Type B pancreatic cell (in vitro differentiated cells): ENCODE results near the gene RARB. TPM values are rescaled to one million over a fixed set of nuclear protein-coding genes. Genes with fewer than 3 reads are reported as not detected.

Experiments
- DNase-seq: peaks from one replicate; pipeline ENCODE4 v3.0.0; 2021; ENCODE audit warnings: mixed read lengths; ENCODE audit not compliant: unreplicated experiment; ENCODE audit errors: extremely low spot score
- H3K27ac Mint-ChIP-seq: 2 replicates; pipeline ENCODE4 v1.8.0; 2021; ENCODE audit warnings: mild to moderate bottlenecking, mixed read lengths
- H3K27me3 Mint-ChIP-seq: 2 replicates; pipeline ENCODE4 v1.8.0; 2021; ENCODE audit warnings: mixed read lengths
- H3K36me3 Mint-ChIP-seq: 2 replicates; pipeline ENCODE4 v1.8.0; 2021; ENCODE audit warnings: mixed read lengths
- H3K4me1 Mint-ChIP-seq: one replicate; pipeline ENCODE4 v1.8.0; 2021; ENCODE audit warnings: mixed read lengths; ENCODE audit not compliant: unreplicated experiment
- H3K4me3 Mint-ChIP-seq: 2 replicates; pipeline ENCODE4 v1.8.0; 2021; ENCODE audit warnings: mild to moderate bottlenecking, mixed read lengths
- H3K9me3 Mint-ChIP-seq: 2 replicates; pipeline ENCODE4 v1.8.0; 2021; ENCODE audit warnings: mixed read lengths
- long read RNA-seq: library from polyadenylated mRNA; unstranded; transcript quantifications from one replicate; pipeline ENCODE4 v2.0.0, GENCODE V29; 2020
- total RNA-seq: library from RNA; stranded (reverse); gene quantifications from 2 replicates; pipeline ENCODE4 v1.2.1, GENCODE V29; 2021; ENCODE audit warnings: low replicate concordance
- TF ChIP-seq, protein P1 (sequence below): fragments of 200-600 bp; sonication (generic); conservative IDR thresholded peaks from 2 replicates; pipeline ENCODE4 v1.5.0; 2021; ENCODE audit warnings: antibody characterized with exemption, mild to moderate bottlenecking

The RARB gene
- 13.3 and 28.2 TPM in 2 replicates for total RNA-seq
- long read RNA-seq, transcript RARB-201 (8 exons, 3,084 nt): major isoform, 9 of 31 reads
- long read RNA-seq, partial matches to known transcripts: 8 of 31 reads
- long read RNA-seq, other reads (novel, unspliced or antisense): 13 of 31 reads

DNA sequence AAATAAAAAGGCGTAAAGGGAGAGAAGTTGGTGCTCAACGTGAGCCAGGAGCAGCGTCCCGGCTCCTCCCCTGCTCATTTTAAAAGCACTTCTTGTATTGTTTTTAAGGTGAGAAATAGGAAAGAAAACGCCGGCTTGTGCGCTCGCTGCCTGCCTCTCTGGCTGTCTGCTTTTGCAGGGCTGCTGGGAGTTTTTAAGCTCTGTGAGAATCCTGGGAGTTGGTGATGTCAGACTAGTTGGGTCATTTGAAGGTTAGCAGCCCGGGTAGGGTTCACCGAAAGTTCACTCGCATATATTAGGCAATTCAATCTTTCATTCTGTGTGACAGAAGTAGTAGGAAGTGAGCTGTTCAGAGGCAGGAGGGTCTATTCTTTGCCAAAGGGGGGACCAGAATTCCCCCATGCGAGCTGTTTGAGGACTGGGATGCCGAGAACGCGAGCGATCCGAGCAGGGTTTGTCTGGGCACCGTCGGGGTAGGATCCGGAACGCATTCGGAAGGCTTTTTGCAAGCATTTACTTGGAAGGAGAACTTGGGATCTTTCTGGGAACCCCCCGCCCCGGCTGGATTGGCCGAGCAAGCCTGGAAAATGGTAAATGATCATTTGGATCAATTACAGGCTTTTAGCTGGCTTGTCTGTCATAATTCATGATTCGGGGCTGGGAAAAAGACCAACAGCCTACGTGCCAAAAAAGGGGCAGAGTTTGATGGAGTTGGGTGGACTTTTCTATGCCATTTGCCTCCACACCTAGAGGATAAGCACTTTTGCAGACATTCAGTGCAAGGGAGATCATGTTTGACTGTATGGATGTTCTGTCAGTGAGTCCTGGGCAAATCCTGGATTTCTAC, at the start of gene RARB:
TSS of gene RARB (plus strand) at position 322 of the 847 bp plus-strand sequence. CDS start at position 791, 469 bp downstream.
- peak; percentile 82 for DNase-seq
- Mint-ChIP-seq H3K4me1 (peaks cover 55% of the 10 kb centered on the region), H3K36me3 (no peaks in the 10 kb centered on the region), H3K9me3 (no peaks in the 10 kb centered on the region), H3K27me3 (peaks cover 4% of the 10 kb centered on the region), H3K27ac (peak within 1 kb of the TSS; percentile 94), H3K4me3 (peak within 1 kb of the TSS; percentile 94)
- TF ChIP-seq, protein P1, sequence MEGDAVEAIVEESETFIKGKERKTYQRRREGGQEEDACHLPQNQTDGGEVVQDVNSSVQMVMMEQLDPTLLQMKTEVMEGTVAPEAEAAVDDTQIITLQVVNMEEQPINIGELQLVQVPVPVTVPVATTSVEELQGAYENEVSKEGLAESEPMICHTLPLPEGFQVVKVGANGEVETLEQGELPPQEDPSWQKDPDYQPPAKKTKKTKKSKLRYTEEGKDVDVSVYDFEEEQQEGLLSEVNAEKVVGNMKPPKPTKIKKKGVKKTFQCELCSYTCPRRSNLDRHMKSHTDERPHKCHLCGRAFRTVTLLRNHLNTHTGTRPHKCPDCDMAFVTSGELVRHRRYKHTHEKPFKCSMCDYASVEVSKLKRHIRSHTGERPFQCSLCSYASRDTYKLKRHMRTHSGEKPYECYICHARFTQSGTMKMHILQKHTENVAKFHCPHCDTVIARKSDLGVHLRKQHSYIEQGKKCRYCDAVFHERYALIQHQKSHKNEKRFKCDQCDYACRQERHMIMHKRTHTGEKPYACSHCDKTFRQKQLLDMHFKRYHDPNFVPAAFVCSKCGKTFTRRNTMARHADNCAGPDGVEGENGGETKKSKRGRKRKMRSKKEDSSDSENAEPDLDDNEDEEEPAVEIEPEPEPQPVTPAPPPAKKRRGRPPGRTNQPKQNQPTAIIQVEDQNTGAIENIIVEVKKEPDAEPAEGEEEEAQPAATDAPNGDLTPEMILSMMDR: no peak

DNA sequence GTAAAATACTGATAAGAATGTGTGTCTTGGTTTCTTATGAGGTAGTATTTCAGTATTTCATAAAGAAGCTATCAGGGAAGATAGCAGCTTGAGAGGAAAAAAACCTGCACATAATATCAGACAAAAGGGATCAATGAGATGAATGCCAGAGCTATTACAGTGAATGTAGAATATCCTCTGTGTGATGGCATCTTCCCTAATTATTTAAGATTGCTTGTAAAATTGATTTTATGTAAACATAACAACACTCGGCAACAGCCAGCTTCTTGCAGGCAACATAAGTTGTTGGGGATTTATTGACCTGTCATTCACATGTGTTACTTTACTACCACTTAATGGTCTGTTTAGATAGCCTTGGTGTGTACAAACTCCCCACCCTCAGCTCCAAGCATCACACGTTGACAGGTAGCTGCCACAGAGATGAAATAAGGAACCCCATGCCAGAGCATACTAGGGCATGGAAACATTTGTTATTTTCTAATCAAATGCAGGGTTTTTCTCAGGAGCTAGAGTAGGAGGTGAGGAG, 49.2 kb upstream of the RARB start:
- TF ChIP-seq, protein P1: no peak
- DNase-seq: no peak
- Mint-ChIP-seq H3K9me3 (no peaks in the 10 kb centered on the region), H3K4me1 (peaks cover 35% of the 10 kb centered on the region), H3K27ac (no peak overlapping the region), H3K4me3 (no peak overlapping the region), H3K27me3 (peaks cover 3% of the 10 kb centered on the region), H3K36me3 (no peaks in the 10 kb centered on the region)

DNA sequence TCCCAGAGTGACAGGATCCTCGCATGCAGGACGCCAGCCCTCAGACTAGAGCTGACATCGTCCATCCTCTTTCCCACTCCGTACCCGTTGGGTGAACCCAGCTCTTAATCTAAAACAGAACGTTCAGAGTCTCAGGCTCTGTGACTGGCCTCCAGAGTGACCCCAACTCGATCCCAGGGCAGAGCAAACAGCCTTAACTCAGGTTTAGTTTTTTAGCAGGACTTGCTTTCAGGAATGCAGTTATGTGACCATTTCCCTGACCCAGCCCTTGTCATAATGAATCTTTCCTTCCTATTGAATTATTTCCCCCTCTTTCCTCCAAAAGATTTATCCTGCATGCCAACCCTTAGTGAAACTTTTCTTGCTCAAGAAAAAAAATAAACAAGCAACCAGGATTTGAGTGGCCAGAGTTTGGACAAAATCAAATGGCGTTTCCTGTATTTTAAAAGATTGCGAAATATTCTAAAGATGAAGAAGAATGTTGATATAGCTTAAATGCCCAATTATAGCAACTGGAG, 47.8 kb upstream of the RARB start:
- TF ChIP-seq, protein P1: no peak
- H3K27ac Mint-ChIP-seq: peak overlapping the region; percentile 57
- no peaks in the 10 kb centered on the region for H3K36me3 Mint-ChIP-seq
- peak; percentile 68 for DNase-seq
- H3K9me3 Mint-ChIP-seq: no peaks in the 10 kb centered on the region
- H3K4me3 Mint-ChIP-seq: peak overlapping the region; percentile 58
- peaks cover 40% of the 10 kb centered on the region for H3K4me1 Mint-ChIP-seq
- H3K27me3 Mint-ChIP-seq: no peaks in the 10 kb centered on the region

- DNase-seq: no peak
- TF ChIP-seq, protein P1: no peak
- Mint-ChIP-seq H3K27me3 (no peaks in the 10 kb centered on the region), H3K4me1 (peaks cover 45% of the 10 kb centered on the region), H3K27ac (peak overlapping the region; percentile 57), H3K36me3 (no peaks in the 10 kb centered on the region), H3K4me3 (peak overlapping the region; percentile 13), H3K9me3 (peaks cover 5% of the 10 kb centered on the region)
These were observed 47.0 kb upstream of the RARB start for GRCh38 chr3:25381083-25381482.

- H3K27ac Mint-ChIP-seq: no peak overlapping the region
- peaks cover 15% of the 10 kb centered on the region for H3K9me3 Mint-ChIP-seq
- H3K4me3 Mint-ChIP-seq: no peak overlapping the region
- TF ChIP-seq, protein P1: no peak
- DNase-seq: no peak
- H3K27me3 Mint-ChIP-seq: no peaks in the 10 kb centered on the region
- H3K36me3 Mint-ChIP-seq: no peaks in the 10 kb centered on the region
- H3K4me1 Mint-ChIP-seq: peaks cover 49% of the 10 kb centered on the region
These were observed 43.6 kb upstream of the RARB start for GRCh38 chr3:25384471-25384870.
